Heart left ventricle (tissue), 16 donors: ENCODE results near the gene ANKLE1. TPM values are rescaled to one million over a fixed set of nuclear protein-coding genes. Genes with fewer than 3 reads are reported as not detected.

ENCODE experiments used
- ATAC-seq, 4 donors: fragments of 200-7000 bp; cut with Tn5 transposase; one replicate each; pipeline ENCODE4 v1.9.1; 2020 to 2022; ENCODE audit warnings: moderate library complexity in 4 of 4, mild to moderate bottlenecking in 3 of 4, moderate number of reproducible peaks in 1 of 4
- DNase-seq, 5 donors: peaks; one replicate each; pipeline ENCODE4 v3.0.0-alpha.2; 2020
- H3K27ac ChIP-seq, 12 donors: fragments of 200-600 bp; sonication (generic) in 4 of 12; one replicate each; pipeline versions ENCODE4 v1.5.0 to v1.8.0; 2016 to 2022; ENCODE audit warnings: mild to moderate bottlenecking in 2 of 12
- H3K27me3 ChIP-seq, 9 donors: fragments of 200-600 bp; sonication (generic) in 2 of 9; one replicate each; pipeline versions ENCODE4 v1.5.1 to v1.8.0; 2016 to 2022; ENCODE audit warnings: mild to moderate bottlenecking in 3 of 9
- H3K36me3 ChIP-seq, 9 donors: fragments of 200-600 bp; sonication (generic) in 2 of 9; one replicate each; pipeline versions ENCODE4 v1.5.0 to v1.8.0; 2018 to 2022; ENCODE audit warnings: mild to moderate bottlenecking in 2 of 9
- H3K4me1 ChIP-seq, 12 donors: fragments of 200-600 bp; sonication (generic) in 4 of 12; one replicate each; pipeline versions ENCODE4 v1.5.0 to v1.8.0; 2016 to 2022; ENCODE audit warnings: mild to moderate bottlenecking in 3 of 12
- H3K4me3 ChIP-seq, 12 donors: fragments of 200-600 bp; sonication (generic) in 4 of 12; one replicate each; pipeline versions ENCODE4 v1.5.0 to v1.8.0; 2017 to 2022; ENCODE audit warnings: mild to moderate bottlenecking in 9 of 12, moderate library complexity in 4 of 12
- H3K9me3 ChIP-seq, 12 donors: fragments of 200-600 bp; sonication (generic) in 4 of 12; one replicate each; pipeline versions ENCODE4 v1.5.0 to v1.8.0; 2016 to 2022; ENCODE audit warnings: mild to moderate bottlenecking in 1 of 12
- POLR2A ChIP-seq, 2 donors: fragments of 450-650 bp; IDR thresholded peaks; one replicate each; pipeline ENCODE4 v1.6.1; 2017; ENCODE audit warnings: antibody characterized with exemption in 2 of 2, mild to moderate bottlenecking in 2 of 2, moderate library complexity in 2 of 2
- WGBS, 4 donors: extraction: QIAGEN DNeasy Blood & Tissue Kit in 2 of 4; methylation state at CpG; one replicate each; pipeline versions ENCODE4 v1.1.5 to v1.1.7; 2013 to 2018; 5-methylcytosine and 5-hydroxymethylcytosine counted together
- intact Hi-C, 10 donors: fragments of 100-400 bp; cut with DNase I; formaldehyde crosslinking; loops; one replicate each; pipeline versions ENCODE4 v1.11.1 to v1.14.2; 2022
- polyA plus RNA-seq, 2 donors: library from polyadenylated mRNA; stranded (reverse); fragments of 200-250 nt; gene quantifications; one replicate each; pipeline ENCODE4 v1.2.3, GENCODE V29; 2013
- total RNA-seq, 9 donors: library from RNA; depleted of rRNA in 2 of 9; stranded (reverse); fragments of >200 nt in 2 of 9; fragmentation: NEBNext Ultra II Directional in 3 of 9; extraction: Animal tissue kit (Norgen Biotek cat#: 25700) in 3 of 9; gene quantifications; one replicate each; pipeline versions ENCODE4 v1.1.0 to v1.2.4, GENCODE V29; 2016 to 2023
- TF ChIP-seq, protein P1 (sequence below), 12 donors: fragments of 200-600 bp; sonication (generic) in 4 of 12; IDR thresholded peaks; one replicate each; pipeline versions ENCODE4 v1.5.0 to v1.8.0; 2018 to 2022; ENCODE audit warnings: antibody characterized with exemption in 12 of 12, mild to moderate bottlenecking in 5 of 12
- donor health status: ischemic (EF 13 %, LVEDD 7.1; RV severe dilation, severe dysfunction).
- donor health status: healthy with polysubstance abuse.
- donor health status: DM: no; HTN: yes; CAD: no.
- donor health status: DM: no; HTN: no; CAD: no.
- donor health status: ischemic (EF 25% LVEDD 6.9; RV normal size, moderate dysfunction).
- donor health status: ischemic (EF 25% LVEDD 5.7; RV mildly dilated, moderate dysfunction).
- donor health status: healthy.
- donor health status: DM: yes; HTN: yes; CAD: no.
- donor health status: ischemic (EF 35%, LVEDD 5.7; RV mildly dilated, moderate dysfunction).
- donor health status: nonischemic (EF 11% LVEDD 7.7; RV severe dilation, severe dysfunction).
- donor health status: DM: yes; HTN: yes; CAD: no.
- donor health status: PGD.
- donor health status: ischemic (EF 29% LVEDD 5.4; RV normal size, mild dysfunction).
- donor health status: nonischemic (EF 23%, LVEDD 6.1; RV moderate dilation, normal function).

ANKLE1 gene
- total and polyA plus RNA-seq, 11 donors, result 0.07 to 0.44 (median 0.23) TPM; not detected in 2

- DNase-seq (no peak), ATAC-seq (no peak)
- intact Hi-C loops, result no loop called here
- no peaks in the 10 kb centered on the region for H3K27me3 ChIP-seq
- peaks cover 0 to 21% (median 7%) of the 10 kb centered on the region in 9 donors for H3K36me3 ChIP-seq
- peaks cover 0 to 27% (median 14%) of the 10 kb centered on the region in 12 donors for H3K4me1 ChIP-seq
- H3K4me3 ChIP-seq, result no peak overlapping the region
- 60 to 72% (median 70%) methylated on average over 10 to 21 of the region's 21 CpGs for WGBS, 4 donors
- H3K9me3 ChIP-seq, result no peaks in the 10 kb centered on the region
- H3K27ac ChIP-seq, result no peak overlapping the region
- TF ChIP-seq POLR2A (IDR thresholded peaks at IDR 0.05), result no peak
Measured at GRCh38 chr19:17248011-17248776, 33.5 kb upstream of the ANKLE1 start.

DNA sequence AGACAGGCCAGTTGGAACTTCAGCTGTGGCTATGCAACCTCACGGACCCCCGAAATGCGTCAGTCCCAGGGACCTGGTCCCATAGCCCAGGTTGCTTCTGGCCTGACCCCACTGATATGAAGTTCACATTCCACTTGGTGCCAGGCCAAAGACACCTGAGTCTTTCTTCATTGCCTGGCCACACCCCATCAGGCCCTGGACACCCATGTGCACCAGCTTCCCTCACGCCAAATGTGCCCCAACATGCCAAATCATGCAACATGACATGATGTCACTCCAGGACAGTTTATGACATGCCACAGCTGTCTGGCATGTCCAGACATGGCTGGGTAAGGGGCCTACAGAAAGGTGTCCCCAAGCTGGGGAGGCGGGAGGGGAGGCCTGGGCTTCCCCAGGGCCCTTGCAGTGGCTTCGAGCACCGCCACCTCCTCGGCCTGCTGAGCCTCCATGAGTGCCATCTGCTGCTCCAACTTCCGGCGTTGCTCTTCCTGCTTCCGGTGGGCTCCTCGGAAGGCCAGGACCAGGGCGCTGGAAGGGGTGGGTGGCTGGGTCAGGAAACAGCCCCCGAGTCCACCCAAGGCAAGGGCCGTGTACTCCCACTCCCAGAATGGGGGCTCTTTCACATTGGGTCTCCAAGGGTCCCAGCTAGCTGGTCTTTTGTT is 31.7 kb upstream of the ANKLE1 start:
- Histone ChIP-seq H3K36me3 (peaks cover 0 to 36% (median 11%) of the 10 kb centered on the region in 9 donors), H3K27me3 (no peaks in the 10 kb centered on the region), H3K4me1 (peaks cover 0 to 17% (median 11%) of the 10 kb centered on the region in 12 donors), H3K27ac (no peak overlapping the region), H3K4me3 (no peak overlapping the region), H3K9me3 (no peaks in the 10 kb centered on the region)
- ATAC-seq (no peak), DNase-seq (no peak)
- WGBS, 4 donors, result 81 to 96% (median 83%) methylated on average over 6 to 15 of the region's 15 CpGs
- intact Hi-C loops, result no loop called here
- no peak for TF ChIP-seq POLR2A (IDR thresholded peaks at IDR 0.05)
- TF ChIP-seq, protein P1, sequence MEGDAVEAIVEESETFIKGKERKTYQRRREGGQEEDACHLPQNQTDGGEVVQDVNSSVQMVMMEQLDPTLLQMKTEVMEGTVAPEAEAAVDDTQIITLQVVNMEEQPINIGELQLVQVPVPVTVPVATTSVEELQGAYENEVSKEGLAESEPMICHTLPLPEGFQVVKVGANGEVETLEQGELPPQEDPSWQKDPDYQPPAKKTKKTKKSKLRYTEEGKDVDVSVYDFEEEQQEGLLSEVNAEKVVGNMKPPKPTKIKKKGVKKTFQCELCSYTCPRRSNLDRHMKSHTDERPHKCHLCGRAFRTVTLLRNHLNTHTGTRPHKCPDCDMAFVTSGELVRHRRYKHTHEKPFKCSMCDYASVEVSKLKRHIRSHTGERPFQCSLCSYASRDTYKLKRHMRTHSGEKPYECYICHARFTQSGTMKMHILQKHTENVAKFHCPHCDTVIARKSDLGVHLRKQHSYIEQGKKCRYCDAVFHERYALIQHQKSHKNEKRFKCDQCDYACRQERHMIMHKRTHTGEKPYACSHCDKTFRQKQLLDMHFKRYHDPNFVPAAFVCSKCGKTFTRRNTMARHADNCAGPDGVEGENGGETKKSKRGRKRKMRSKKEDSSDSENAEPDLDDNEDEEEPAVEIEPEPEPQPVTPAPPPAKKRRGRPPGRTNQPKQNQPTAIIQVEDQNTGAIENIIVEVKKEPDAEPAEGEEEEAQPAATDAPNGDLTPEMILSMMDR (IDR thresholded peaks at IDR 0.05), result no peak

GRCh38 chr19:17254636-17255035 is 27.1 kb upstream of the ANKLE1 start:
- intact Hi-C loops, result no loop called here
- Histone ChIP-seq H3K4me1 (no peaks in the 10 kb centered on the region), H3K36me3 (peaks cover 0 to 63% (median 23%) of the 10 kb centered on the region in 9 donors), H3K27ac (no peak overlapping the region), H3K4me3 (no peak overlapping the region), H3K27me3 (no peaks in the 10 kb centered on the region), H3K9me3 (peaks cover 0 to 8% (median 1%) of the 10 kb centered on the region in 12 donors)
- ATAC-seq (no peak), DNase-seq (no peak)
- 86 to 88% (median 86%) methylated on average over 10 of the region's 10 CpGs for WGBS, 4 donors
- TF ChIP-seq, protein P1 (IDR thresholded peaks at IDR 0.05), result no peak
- no peak for TF ChIP-seq POLR2A (IDR thresholded peaks at IDR 0.05)

DNA sequence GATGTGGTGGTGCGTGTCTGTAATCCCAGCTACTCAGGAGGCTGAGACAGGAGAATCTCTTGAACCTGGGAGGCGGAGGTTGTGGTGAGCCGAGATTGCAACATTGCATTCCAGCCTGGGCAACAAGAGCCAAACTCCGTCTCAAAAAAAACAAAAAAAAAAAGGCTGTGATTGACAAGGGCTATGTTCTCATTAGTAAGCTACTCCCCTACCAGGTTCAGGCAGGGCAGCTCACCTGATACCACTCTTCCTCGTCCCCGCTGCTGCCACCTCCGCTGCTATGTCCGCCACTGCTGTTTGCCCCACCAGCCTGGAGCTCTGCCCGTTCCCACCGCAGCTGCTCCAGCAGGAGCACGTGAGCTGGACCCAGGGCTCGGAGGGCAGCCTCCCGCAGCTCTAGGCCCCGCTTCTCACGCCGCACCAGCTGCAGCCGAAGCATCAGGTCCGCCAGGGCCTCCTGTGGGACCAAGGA is 26.5 kb upstream of the ANKLE1 start:
- no peak for TF ChIP-seq POLR2A (IDR thresholded peaks at IDR 0.05)
- TF ChIP-seq, protein P1 (IDR thresholded peaks at IDR 0.05), result no peak
- intact Hi-C loops, result no loop called here
- WGBS, 4 donors, result 71 to 78% (median 77%) methylated on average over 18 of the region's 18 CpGs

More for the DNA sequence above, 26.5 kb upstream of the ANKLE1 start:
- Histone ChIP-seq H3K36me3 (peaks cover 0 to 65% (median 21%) of the 10 kb centered on the region in 9 donors), H3K27me3 (no peaks in the 10 kb centered on the region), H3K4me1 (no peaks in the 10 kb centered on the region), H3K9me3 (peaks cover 0 to 12% (median 2%) of the 10 kb centered on the region in 12 donors), H3K4me3 (no peak overlapping the region), H3K27ac (no peak overlapping the region)
- no peak for DNase-seq
- ATAC-seq, result no peak
